Uterus (tissue), 2 donors: ENCODE measurements around the gene TSSK6.

Experiments used
- CTCF ChIP-seq, 4 experiments: fragments of 200-600 bp in 2 of 4; fragments of 450-650 bp in 2 of 4; sonication (generic) in 2 of 4; IDR thresholded peaks; one replicate each; pipeline ENCODE4 v1.5.1; 2016 to 2019; ENCODE audit warnings: antibody characterized with exemption in 4 of 4, mild to moderate bottlenecking in 2 of 4, moderate library complexity in 1 of 4
- POLR2A ChIP-seq, 2 donors: fragments of 450-650 bp; IDR thresholded peaks; one replicate each; pipeline ENCODE4 v1.6.1; 2016; ENCODE audit warnings: antibody characterized with exemption in 2 of 2, mild to moderate bottlenecking in 1 of 2, moderate library complexity in 1 of 2

DNA sequence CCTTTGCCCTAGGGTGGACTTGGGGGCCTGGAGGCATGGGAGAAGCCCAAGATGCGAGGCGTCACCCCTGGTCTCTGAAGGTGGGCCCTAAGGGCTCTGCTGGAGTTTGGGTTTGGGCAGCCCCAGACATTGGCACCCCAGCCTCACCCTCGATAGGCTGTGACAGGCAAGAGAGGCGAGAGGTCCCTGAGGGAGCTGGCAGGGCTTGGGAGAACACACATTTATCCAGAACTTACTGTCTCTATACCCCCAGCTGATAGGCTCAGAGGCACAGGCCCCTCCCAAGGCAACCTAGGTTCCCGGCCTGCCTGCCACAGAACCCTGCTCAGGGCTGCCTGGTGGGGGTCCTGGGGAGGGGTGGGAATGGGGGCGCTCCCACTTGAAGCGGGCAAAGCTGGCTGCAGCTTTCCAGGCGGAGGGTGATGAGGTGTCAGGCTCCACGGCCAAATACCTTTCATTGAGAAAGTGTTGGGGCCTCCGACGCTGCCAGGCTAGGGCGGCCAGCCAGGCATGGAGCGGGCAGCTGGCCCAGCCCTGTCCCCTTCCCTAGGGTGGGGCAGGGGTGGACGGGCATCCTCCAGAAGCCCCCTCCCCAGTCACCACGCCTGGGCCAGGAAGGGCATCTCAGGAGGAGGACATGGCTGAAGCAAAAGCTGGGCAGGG, 32.5 kb upstream of the TSSK6 start:
- TF ChIP-seq CTCF (IDR thresholded peaks at IDR 0.05) (no peak), POLR2A (IDR thresholded peaks at IDR 0.05) (no peak)
